ENCODE data around the gene COX11. TPM values are rescaled to one million over a fixed set of nuclear protein-coding genes. Genes with fewer than 3 reads are reported as not detected.
A peak's percentile ranks its signal among the peaks of the same experiment; 100 is the strongest.

The COX11 gene
- polyA plus RNA-seq, 1 donor, result 115 TPM

DNA sequence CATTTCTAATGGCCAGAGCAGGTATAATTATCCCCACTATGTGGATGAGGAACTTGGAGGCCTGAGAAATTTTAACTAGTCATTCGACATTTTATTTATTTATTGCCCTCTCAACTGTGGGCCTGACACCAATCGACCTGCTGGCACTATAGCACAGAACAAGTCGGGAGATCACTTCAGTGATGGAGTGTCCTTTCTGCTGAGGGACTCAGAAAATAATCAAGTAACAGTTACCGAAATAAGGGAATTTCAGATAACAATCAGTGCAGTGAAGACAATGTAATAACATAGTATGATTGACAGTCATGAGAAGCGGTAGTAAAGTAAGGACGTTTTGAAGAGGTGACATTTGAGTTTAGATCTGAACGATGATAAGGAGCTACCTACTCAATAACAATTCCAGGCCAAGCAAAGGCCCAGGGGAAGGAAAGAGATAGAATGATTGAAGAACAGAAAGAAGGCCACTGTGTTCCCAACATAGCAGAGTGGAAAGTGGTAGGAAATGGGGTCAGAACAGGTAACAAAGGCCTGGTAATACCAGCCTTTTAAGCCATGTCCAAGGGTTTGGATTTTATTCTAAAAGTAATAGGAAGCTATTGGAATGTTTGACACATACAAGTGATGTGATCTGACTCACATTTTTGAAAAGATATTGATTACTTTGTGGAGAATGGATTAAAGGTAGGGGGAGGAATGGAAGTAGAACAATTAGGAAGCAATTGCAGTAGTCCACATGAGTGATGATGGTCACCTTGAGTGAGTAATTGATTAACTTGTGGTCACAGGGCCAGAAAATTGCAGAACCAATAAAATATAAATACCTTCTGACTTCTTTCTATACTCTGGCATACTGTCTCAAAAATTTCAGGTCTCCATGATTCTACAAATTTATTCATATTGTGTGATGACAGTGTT, 1.5 kb upstream of the COX11 start:
- Histone ChIP-seq H3K36me3 (ENCODE audit: control insufficient read depth, insufficient read depth, low read length) (peaks cover 3% of the 10 kb centered on the region), H3K4me3 (ENCODE audit: low read length) (peak overlapping the region; percentile 96), H3K9me3 (ENCODE audit: control insufficient read depth, low read depth, low read length) (no peaks in the 10 kb centered on the region), H3K27ac (ENCODE audit: low read length) (peak overlapping the region; percentile 78), H3K4me1 (ENCODE audit: control insufficient read depth, insufficient read depth, low read length) (peaks cover 12% of the 10 kb centered on the region), H3K27me3 (ENCODE audit: control insufficient read depth, insufficient read depth, low read length) (no peaks in the 10 kb centered on the region)
- DNase-seq, result peak in 1 of 2 donors; percentile 25
- 19% methylated on average over 2 of the region's 7 CpGs for WGBS (ENCODE audit: insufficient coverage, low lambda C conversion rate)

DNA sequence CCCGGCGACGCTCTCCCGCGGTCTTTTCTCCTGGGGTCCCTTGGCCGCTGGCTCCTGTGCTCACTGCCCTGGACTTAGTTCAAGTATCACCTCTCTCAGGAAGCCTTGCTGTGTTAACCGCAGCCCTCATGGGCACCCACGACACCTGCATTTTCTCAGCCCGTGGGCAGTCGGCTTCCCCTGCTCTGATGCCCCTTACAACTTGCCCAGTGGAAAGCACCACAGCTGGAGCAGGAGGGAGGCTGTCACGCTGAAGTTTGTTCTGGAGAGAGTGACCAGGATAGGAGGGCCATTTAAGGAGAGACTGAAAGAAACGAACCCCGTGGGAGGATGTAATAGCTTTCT, 506 bp upstream of the COX11 start:
- no CpG with 5 or more reads among the region's 13 CpGs for WGBS (ENCODE audit: insufficient coverage, low lambda C conversion rate)
- no peaks in the 10 kb centered on the region for H3K9me3 ChIP-seq (ENCODE audit: control insufficient read depth, low read depth, low read length)
- H3K36me3 ChIP-seq (ENCODE audit: control insufficient read depth, insufficient read depth, low read length), result peaks cover 10% of the 10 kb centered on the region
- peak overlapping the region; percentile 96 for H3K4me3 ChIP-seq (ENCODE audit: low read length)
- peaks cover 12% of the 10 kb centered on the region for H3K4me1 ChIP-seq (ENCODE audit: control insufficient read depth, insufficient read depth, low read length)
- no peaks in the 10 kb centered on the region for H3K27me3 ChIP-seq (ENCODE audit: control insufficient read depth, insufficient read depth, low read length)
- no peak for DNase-seq
- peak overlapping the region; percentile 78 for H3K27ac ChIP-seq (ENCODE audit: low read length)

- peaks cover 12% of the 10 kb centered on the region for H3K4me1 ChIP-seq (ENCODE audit: control insufficient read depth, insufficient read depth, low read length)
- H3K27ac ChIP-seq (ENCODE audit: low read length), result peak overlapping the region; percentile 78
- H3K27me3 ChIP-seq (ENCODE audit: control insufficient read depth, insufficient read depth, low read length), result no peaks in the 10 kb centered on the region
- no peaks in the 10 kb centered on the region for H3K9me3 ChIP-seq (ENCODE audit: control insufficient read depth, low read depth, low read length)
- H3K36me3 ChIP-seq (ENCODE audit: control insufficient read depth, insufficient read depth, low read length), result peaks cover 16% of the 10 kb centered on the region
- H3K4me3 ChIP-seq (ENCODE audit: low read length), result peak overlapping the region; percentile 96
- peak in 1 of 2 donors; percentile 74 for DNase-seq
- 0% methylated on average over 2 of the region's 21 CpGs for WGBS (ENCODE audit: insufficient coverage, low lambda C conversion rate)
These were observed 713 bp downstream of the COX11 start for GRCh38 chr17:54967621-54968261.

- DNase-seq, result peak; percentile 54 to 59
- Histone ChIP-seq H3K4me3 (ENCODE audit: low read length) (no peak overlapping the region), H3K36me3 (ENCODE audit: control insufficient read depth, insufficient read depth, low read length) (peaks cover 72% of the 10 kb centered on the region), H3K9me3 (ENCODE audit: control insufficient read depth, low read depth, low read length) (no peaks in the 10 kb centered on the region), H3K4me1 (ENCODE audit: control insufficient read depth, insufficient read depth, low read length) (peaks cover 6% of the 10 kb centered on the region), H3K27ac (ENCODE audit: low read length) (peak overlapping the region; percentile 51), H3K27me3 (ENCODE audit: control insufficient read depth, insufficient read depth, low read length) (no peaks in the 10 kb centered on the region)
- WGBS (ENCODE audit: insufficient coverage, low lambda C conversion rate), result no CpG with 5 or more reads among the region's 3 CpGs
These were observed 11.7 kb downstream of the COX11 start for GRCh38 chr17:54956791-54957190.

DNA sequence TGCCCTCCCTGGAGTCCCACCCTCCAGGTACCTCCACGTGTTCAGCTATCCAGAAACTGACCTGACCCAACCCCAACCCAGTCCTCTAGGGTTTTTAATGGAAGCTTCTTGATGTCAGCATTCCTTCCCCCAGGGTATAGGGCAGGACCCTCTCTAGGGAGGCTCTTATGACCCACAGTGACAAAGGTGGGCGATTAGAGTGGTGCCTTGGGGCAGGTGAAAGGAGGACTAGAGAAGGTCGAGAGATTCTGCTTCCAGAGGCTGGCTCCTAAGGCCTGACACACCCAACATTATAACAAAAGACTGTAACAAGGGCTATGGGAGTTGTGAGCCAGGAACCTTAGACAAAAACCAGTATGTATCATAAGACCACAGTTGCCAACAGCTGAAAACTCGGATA, 17.2 kb downstream of the COX11 start:
- no peaks in the 10 kb centered on the region for H3K9me3 ChIP-seq (ENCODE audit: control insufficient read depth, low read depth, low read length)
- no peaks in the 10 kb centered on the region for H3K27me3 ChIP-seq (ENCODE audit: control insufficient read depth, insufficient read depth, low read length)
- peaks cover 21% of the 10 kb centered on the region for H3K4me1 ChIP-seq (ENCODE audit: control insufficient read depth, insufficient read depth, low read length)
- 100% methylated on average over 1 of the region's 4 CpGs for WGBS (ENCODE audit: insufficient coverage, low lambda C conversion rate)
- no peak for DNase-seq
- H3K27ac ChIP-seq (ENCODE audit: low read length), result no peak overlapping the region
- no peak overlapping the region for H3K4me3 ChIP-seq (ENCODE audit: low read length)
- H3K36me3 ChIP-seq (ENCODE audit: control insufficient read depth, insufficient read depth, low read length), result peaks cover 58% of the 10 kb centered on the region

- peaks cover 21% of the 10 kb centered on the region for H3K4me1 ChIP-seq (ENCODE audit: control insufficient read depth, insufficient read depth, low read length)
- peak in 1 of 2 donors; percentile 74 for DNase-seq
- no peaks in the 10 kb centered on the region for H3K9me3 ChIP-seq (ENCODE audit: control insufficient read depth, low read depth, low read length)
- no CpG with 5 or more reads among the region's 2 CpGs for WGBS (ENCODE audit: insufficient coverage, low lambda C conversion rate)
- H3K4me3 ChIP-seq (ENCODE audit: low read length), result no peak overlapping the region
- H3K27me3 ChIP-seq (ENCODE audit: control insufficient read depth, insufficient read depth, low read length), result no peaks in the 10 kb centered on the region
- H3K36me3 ChIP-seq (ENCODE audit: control insufficient read depth, insufficient read depth, low read length), result peaks cover 53% of the 10 kb centered on the region
- H3K27ac ChIP-seq (ENCODE audit: low read length), result peak overlapping the region; percentile 65
These were observed 18.3 kb downstream of the COX11 start for GRCh38 chr17:54950116-54950515.

DNA sequence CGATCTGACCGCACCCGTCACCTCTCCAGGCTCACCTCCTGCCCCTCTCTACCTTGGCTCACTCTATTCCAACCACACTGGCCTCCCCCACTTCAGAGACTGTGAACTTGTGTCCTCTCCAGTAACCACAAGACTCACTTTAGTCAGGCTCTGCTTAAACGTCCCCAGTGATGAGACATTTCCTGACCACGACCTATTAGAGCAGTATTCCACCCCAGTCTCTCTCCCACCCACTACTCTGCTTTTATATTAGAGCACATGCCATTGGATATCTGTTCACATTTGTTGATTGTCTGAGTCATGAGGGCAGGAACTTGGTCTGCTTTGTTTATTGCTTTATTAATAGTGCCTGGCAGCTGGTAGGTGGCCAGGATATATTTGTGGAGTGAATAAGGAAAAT, 20.1 kb downstream of the COX11 start:
- 100% methylated on average over 3 of the region's 5 CpGs for WGBS (ENCODE audit: insufficient coverage, low lambda C conversion rate)
- H3K27ac ChIP-seq (ENCODE audit: low read length), result peak overlapping the region; percentile 65
- H3K27me3 ChIP-seq (ENCODE audit: control insufficient read depth, insufficient read depth, low read length), result no peaks in the 10 kb centered on the region
- no peaks in the 10 kb centered on the region for H3K9me3 ChIP-seq (ENCODE audit: control insufficient read depth, low read depth, low read length)
- H3K4me1 ChIP-seq (ENCODE audit: control insufficient read depth, insufficient read depth, low read length), result peaks cover 15% of the 10 kb centered on the region
- H3K36me3 ChIP-seq (ENCODE audit: control insufficient read depth, insufficient read depth, low read length), result peaks cover 36% of the 10 kb centered on the region
- peak in 1 of 2 donors; percentile 23 for DNase-seq
- H3K4me3 ChIP-seq (ENCODE audit: low read length), result no peak overlapping the region

GRCh38 chr17:54947396-54947795, 21.1 kb downstream of the COX11 start:
- Histone ChIP-seq H3K36me3 (ENCODE audit: control insufficient read depth, insufficient read depth, low read length) (peaks cover 26% of the 10 kb centered on the region), H3K9me3 (ENCODE audit: control insufficient read depth, low read depth, low read length) (no peaks in the 10 kb centered on the region), H3K27ac (ENCODE audit: low read length) (peak overlapping the region; percentile 43), H3K4me3 (ENCODE audit: low read length) (no peak overlapping the region), H3K27me3 (ENCODE audit: control insufficient read depth, insufficient read depth, low read length) (no peaks in the 10 kb centered on the region), H3K4me1 (ENCODE audit: control insufficient read depth, insufficient read depth, low read length) (peaks cover 15% of the 10 kb centered on the region)
- 60% methylated on average over 1 of the region's 2 CpGs for WGBS (ENCODE audit: insufficient coverage, low lambda C conversion rate)
- DNase-seq, result peak; percentile 47 to 76

DNA sequence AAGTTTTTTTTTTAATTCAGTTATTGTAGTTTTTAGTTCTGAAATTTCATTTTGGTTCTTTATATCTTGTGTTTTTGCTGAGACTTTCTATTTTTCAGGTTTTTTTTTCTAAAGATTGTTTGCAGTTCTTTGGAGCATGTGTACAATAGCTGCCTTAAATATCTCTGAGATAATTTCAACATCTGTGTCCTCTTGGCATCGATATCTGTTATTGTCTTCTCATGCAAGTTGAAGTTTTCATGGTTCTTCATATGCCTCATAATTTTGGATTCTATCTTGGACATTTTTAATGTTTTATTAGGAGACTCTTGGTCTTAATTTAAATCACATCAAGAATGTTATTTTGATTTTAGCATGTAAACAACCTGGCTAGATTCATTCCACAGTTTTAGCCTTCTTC, 22.8 kb downstream of the COX11 start:
- Histone ChIP-seq H3K36me3 (ENCODE audit: control insufficient read depth, insufficient read depth, low read length) (peaks cover 11% of the 10 kb centered on the region), H3K27ac (ENCODE audit: low read length) (no peak overlapping the region), H3K9me3 (ENCODE audit: control insufficient read depth, low read depth, low read length) (no peaks in the 10 kb centered on the region), H3K4me1 (ENCODE audit: control insufficient read depth, insufficient read depth, low read length) (peaks cover 15% of the 10 kb centered on the region), H3K4me3 (ENCODE audit: low read length) (no peak overlapping the region), H3K27me3 (ENCODE audit: control insufficient read depth, insufficient read depth, low read length) (no peaks in the 10 kb centered on the region)
- 80% methylated on average over 1 of the region's 1 CpG for WGBS (ENCODE audit: insufficient coverage, low lambda C conversion rate)
- no peak for DNase-seq

DNA sequence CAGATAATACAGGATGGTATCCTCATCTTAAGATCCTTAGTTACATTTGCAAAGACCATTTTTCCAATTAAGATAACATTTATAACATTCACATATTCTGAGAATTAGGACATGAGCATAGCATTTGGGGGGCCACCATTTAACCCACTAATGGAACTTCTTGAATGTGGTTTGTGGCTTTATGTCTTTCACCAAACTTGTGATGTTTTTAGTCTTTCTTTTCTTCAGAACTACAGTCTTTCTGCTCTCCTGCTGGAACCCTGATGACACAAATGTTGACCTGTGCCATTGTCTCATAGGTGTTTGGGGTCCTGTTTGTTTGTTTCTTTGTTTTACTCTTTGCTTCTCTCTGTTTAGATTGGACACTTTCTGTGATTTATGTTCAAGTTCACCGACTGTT, 23.2 kb downstream of the COX11 start:
- no peak overlapping the region for H3K27ac ChIP-seq (ENCODE audit: low read length)
- 83% methylated on average over 1 of the region's 1 CpG for WGBS (ENCODE audit: insufficient coverage, low lambda C conversion rate)
- peaks cover 13% of the 10 kb centered on the region for H3K4me1 ChIP-seq (ENCODE audit: control insufficient read depth, insufficient read depth, low read length)
- H3K36me3 ChIP-seq (ENCODE audit: control insufficient read depth, insufficient read depth, low read length), result peaks cover 10% of the 10 kb centered on the region
- no peak for DNase-seq
- H3K27me3 ChIP-seq (ENCODE audit: control insufficient read depth, insufficient read depth, low read length), result no peaks in the 10 kb centered on the region
- no peaks in the 10 kb centered on the region for H3K9me3 ChIP-seq (ENCODE audit: control insufficient read depth, low read depth, low read length)
- H3K4me3 ChIP-seq (ENCODE audit: low read length), result no peak overlapping the region
